HUES6 (cell line): ENCODE results near the gene NUP85.
A peak's percentile ranks its signal among the peaks of the same experiment; 100 is the strongest.
"Not testable (repeated sequence)": the region's sequence is repeated elsewhere in the genome, so short reads cannot be mapped to it uniquely, and the experiment has no call there.

Source experiments
- H3K27ac ChIP-seq: 2 replicates; pipeline ENCODE4 v1.7.0; 2013; ENCODE audit warnings: low read depth, mild to moderate bottlenecking, low read length, inconsistent platforms
- H3K27me3 ChIP-seq: 2 replicates; pipeline ENCODE4 v1.6.1; 2013; ENCODE audit warnings: low read length; ENCODE audit not compliant: control insufficient read depth, insufficient read depth
- H3K36me3 ChIP-seq: 2 replicates; pipeline ENCODE4 v1.6.1; 2013; ENCODE audit warnings: low read length; ENCODE audit not compliant: control insufficient read depth, insufficient read depth
- H3K4me1 ChIP-seq: 2 replicates; pipeline ENCODE4 v1.6.1; 2013; ENCODE audit warnings: low read length; ENCODE audit not compliant: control insufficient read depth, insufficient read depth
- H3K4me3 ChIP-seq: 2 replicates; pipeline ENCODE4 v1.5.1; 2013; ENCODE audit warnings: low read depth, low read length
- H3K9ac ChIP-seq: one replicate; pipeline ENCODE4 v1.6.1; 2013; ENCODE audit warnings: mild to moderate bottlenecking, low read length
- H3K9me3 ChIP-seq: 2 replicates; pipeline ENCODE4 v1.6.1; 2013; ENCODE audit warnings: low read depth, low read length; ENCODE audit not compliant: control insufficient read depth, insufficient read depth

NUP85 gene

GRCh38 chr17:75270218-75270965 lies 64.9 kb downstream of the NUP85 start:
- Histone ChIP-seq H3K4me1 (peaks cover 14% of the 10 kb centered on the region), H3K27me3 (no peaks in the 10 kb centered on the region), H3K9me3 (no peaks in the 10 kb centered on the region), H3K36me3 (peaks cover 35% of the 10 kb centered on the region), H3K27ac (peak overlapping the region; percentile 60; the same call in 1 of the 2 replicates), H3K4me3 (peak overlapping the region; percentile 97), H3K9ac (peak overlapping the region; percentile 81)

DNA sequence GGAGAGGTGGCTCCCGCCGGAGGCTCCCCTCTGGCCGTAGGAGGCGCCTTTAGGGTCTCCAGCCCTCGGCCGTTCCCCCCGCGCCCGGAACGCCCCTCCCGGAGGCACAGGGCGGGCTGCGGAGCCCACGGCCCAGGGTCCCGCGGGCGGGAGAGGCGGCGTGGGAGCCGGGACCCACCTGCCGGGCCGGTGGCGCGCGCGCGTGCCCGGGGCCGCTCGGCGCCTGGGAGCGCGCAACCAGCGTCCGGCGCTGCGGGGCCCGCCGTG lies 65.4 kb downstream of the NUP85 start, which contains the start of gene MIF4GD:
TSS of gene MIF4GD (minus strand) at position 266 of the 267 bp plus-strand sequence. CDS start 1,036 bp downstream, outside the sequence.
- Histone ChIP-seq H3K4me3 (peak within 1 kb of the TSS; percentile 97), H3K27me3 (no peaks in the 10 kb centered on the region), H3K9ac (peak within 1 kb of the TSS; percentile 87), H3K27ac (peak within 1 kb of the TSS; percentile 60; the same call in 1 of the 2 replicates), H3K36me3 (peaks cover 30% of the 10 kb centered on the region), H3K4me1 (peaks cover 14% of the 10 kb centered on the region), H3K9me3 (no peaks in the 10 kb centered on the region)

GRCh38 chr17:75271233-75271954 lies 65.9 kb downstream of the NUP85 start:
- Histone ChIP-seq H3K27ac (no peak overlapping the region), H3K36me3 (peaks cover 26% of the 10 kb centered on the region), H3K4me1 (peaks cover 14% of the 10 kb centered on the region), H3K4me3 (peak overlapping the region; percentile 97), H3K27me3 (no peaks in the 10 kb centered on the region), H3K9me3 (no peaks in the 10 kb centered on the region), H3K9ac (peak overlapping the region; percentile 87)

- no peaks in the 10 kb centered on the region for H3K27me3 ChIP-seq
- peak overlapping the region; percentile 97 for H3K4me3 ChIP-seq
- H3K27ac ChIP-seq = no peak overlapping the region
- peak overlapping the region; percentile 87 for H3K9ac ChIP-seq
- H3K4me1 ChIP-seq = peaks cover 14% of the 10 kb centered on the region
- peaks cover 21% of the 10 kb centered on the region for H3K36me3 ChIP-seq
- no peaks in the 10 kb centered on the region for H3K9me3 ChIP-seq
Measured at GRCh38 chr17:75271955-75272847, 66.7 kb downstream of the NUP85 start.

DNA sequence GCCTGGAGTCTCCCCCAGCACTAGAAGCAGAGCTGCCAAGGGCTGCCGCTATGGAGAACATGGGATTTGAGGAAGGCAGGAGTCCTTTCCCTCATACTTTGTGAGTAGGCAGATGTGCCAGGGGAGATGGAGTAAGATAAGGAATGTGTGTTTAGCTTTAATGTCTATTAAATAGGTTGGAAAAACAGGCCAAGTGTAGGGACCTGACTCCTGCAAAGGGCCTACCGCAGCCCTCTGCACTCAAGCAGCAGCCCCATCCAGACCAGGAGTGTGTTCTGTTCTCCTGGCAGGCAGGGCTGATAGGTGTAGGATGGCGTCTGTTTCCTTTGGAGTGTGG lies 67.3 kb downstream of the NUP85 start:
- H3K27ac ChIP-seq = no peak overlapping the region
- no peak overlapping the region for H3K4me3 ChIP-seq

GRCh38 chr17:75273977-75274708 lies 68.7 kb downstream of the NUP85 start:
- Histone ChIP-seq H3K27ac (no peak overlapping the region), H3K9ac (no peak overlapping the region), H3K4me3 (no peak overlapping the region), H3K27me3 (no peaks in the 10 kb centered on the region), H3K36me3 (peaks cover 26% of the 10 kb centered on the region), H3K4me1 (0 out of 2 replicates have a peak, but pooled peaks cover 3% of the 10 kb centered on the region), H3K9me3 (no peaks in the 10 kb centered on the region)

More for the DNA sequence above, 67.3 kb downstream of the NUP85 start:
- peaks cover 8% of the 10 kb centered on the region for H3K4me1 ChIP-seq
- H3K9me3 ChIP-seq = no peaks in the 10 kb centered on the region
- H3K9ac ChIP-seq = no peak overlapping the region
- H3K27me3 ChIP-seq = no peaks in the 10 kb centered on the region
- peaks cover 21% of the 10 kb centered on the region for H3K36me3 ChIP-seq

DNA sequence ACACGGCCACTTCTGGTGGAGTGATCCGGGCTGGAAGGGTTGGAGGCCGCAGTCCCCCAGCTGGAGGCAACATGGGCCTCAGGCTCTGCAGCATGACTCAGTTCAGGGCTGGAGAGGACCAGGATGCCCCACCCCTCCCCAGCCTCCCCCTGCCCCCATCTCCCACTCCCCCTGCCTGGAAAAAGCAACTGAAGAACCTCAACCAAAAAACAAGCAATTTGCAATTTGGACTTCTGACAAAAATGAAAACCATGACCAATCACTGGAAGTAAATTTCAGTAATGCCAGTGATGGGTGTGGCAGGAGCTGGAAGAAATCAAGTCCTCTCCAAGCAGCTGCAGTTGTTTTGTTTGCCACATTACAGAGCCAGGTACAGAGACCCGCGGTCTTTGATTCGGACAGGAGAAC lies 72.2 kb downstream of the NUP85 start:
- Histone ChIP-seq H3K27me3 (no peaks in the 10 kb centered on the region), H3K4me3 (no peak overlapping the region), H3K9me3 (no peaks in the 10 kb centered on the region), H3K9ac (no peak overlapping the region), H3K36me3 (peaks cover 31% of the 10 kb centered on the region), H3K4me1 (no peaks in the 10 kb centered on the region), H3K27ac (no peak overlapping the region)

GRCh38 chr17:75280189-75280588 lies 74.7 kb downstream of the NUP85 start:
- H3K27me3 ChIP-seq, H3K9me3 ChIP-seq, H3K4me3 ChIP-seq, H3K9ac ChIP-seq, H3K27ac ChIP-seq, H3K4me1 ChIP-seq: not testable (repeated sequence)
- H3K36me3 ChIP-seq = peaks cover 26% of the 10 kb centered on the region

DNA sequence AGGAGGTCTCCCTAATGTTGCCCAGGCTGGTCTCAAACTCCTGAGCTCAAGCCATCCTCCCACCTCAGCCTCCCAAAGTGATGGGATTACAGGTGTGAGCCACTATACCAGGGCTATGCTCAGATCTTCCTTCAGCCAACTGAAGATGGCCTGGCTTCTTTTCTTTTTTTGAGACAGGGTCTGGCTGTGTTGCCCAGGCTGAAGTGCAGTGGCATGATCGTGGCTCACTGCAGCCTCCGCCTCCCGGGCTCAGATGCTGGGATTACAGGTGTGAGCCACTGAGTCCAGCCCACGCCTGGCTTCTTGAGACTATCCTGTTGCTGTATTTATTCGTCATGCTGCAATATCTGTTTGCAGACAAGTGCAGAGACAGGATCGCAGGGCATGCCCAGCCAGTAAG lies 79.6 kb downstream of the NUP85 start:
- H3K36me3 ChIP-seq = peaks cover 27% of the 10 kb centered on the region

More for the DNA sequence above, 79.6 kb downstream of the NUP85 start:
- H3K4me3 ChIP-seq = no peak overlapping the region
- peak overlapping the region; percentile 8 for H3K9ac ChIP-seq
- H3K27me3 ChIP-seq = no peaks in the 10 kb centered on the region; the same call in 1 of the 2 replicates
- 0 out of 2 replicates have a peak, but pooled peaks cover 4% of the 10 kb centered on the region for H3K4me1 ChIP-seq
- H3K27ac ChIP-seq = no peak overlapping the region
- no peaks in the 10 kb centered on the region for H3K9me3 ChIP-seq
